Esophagus squamous epithelium (tissue), 5 donors: ENCODE measurements around the gene SIGLEC1. TPM values are rescaled to one million over a fixed set of nuclear protein-coding genes. Genes with fewer than 3 reads are reported as not detected.

Experiments used
- DNase-seq: peaks from one replicate; lab custom pipeline; 2025; lab: John Stamatoyannopoulos, UW
- H3K27ac ChIP-seq, 4 donors: fragments of 200-600 bp; sonication (generic); one replicate each; pipeline ENCODE4 v1.5.1; 2016 to 2019; ENCODE audit warnings: mild to moderate bottlenecking in 1 of 4
- H3K27me3 ChIP-seq, 4 donors: fragments of 200-600 bp; sonication (generic); 1 replicate in 3 of 4; 2 replicates in 1 of 4; pipeline versions ENCODE4 v1.5.1 to v1.6.0; 2017 to 2021; ENCODE audit warnings: antibody characterized with exemption in 1 of 4
- H3K36me3 ChIP-seq, 3 donors: fragments of 200-600 bp; sonication (generic); one replicate each; pipeline ENCODE4 v1.5.1; 2016 to 2019
- H3K4me1 ChIP-seq, 3 donors: fragments of 200-600 bp; sonication (generic); one replicate each; pipeline ENCODE4 v1.5.1; 2017 to 2019
- H3K4me3 ChIP-seq, 4 donors: fragments of 200-600 bp; sonication (generic); 1 replicate in 3 of 4; 2 replicates in 1 of 4; pipeline ENCODE4 v1.5.1; 2016 to 2019; ENCODE audit warnings: mild to moderate bottlenecking in 2 of 4, moderate library complexity in 1 of 4
- H3K9me3 ChIP-seq, 3 donors: fragments of 200-600 bp; sonication (generic); one replicate each; pipeline ENCODE4 v1.5.1; 2016 to 2019
- CTCF ChIP-seq, 6 experiments: fragments of 450-650 bp in 4 of 6; fragments of 200-600 bp in 2 of 6; sonication (generic) in 2 of 6; IDR thresholded peaks; one replicate each; pipeline ENCODE4 v1.5.1; 2016 to 2019; ENCODE audit warnings: antibody characterized with exemption in 6 of 6, mild to moderate bottlenecking in 4 of 6, moderate library complexity in 4 of 6
- POLR2A ChIP-seq, 4 donors: fragments of 450-650 bp; IDR thresholded peaks; one replicate each; pipeline ENCODE4 v1.6.1; 2017; ENCODE audit warnings: antibody characterized with exemption in 4 of 4, mild to moderate bottlenecking in 4 of 4, moderate library complexity in 3 of 4
- WGBS, 2 donors: methylation state at CpG; one replicate each; pipeline ENCODE4 v1.1.5; 2018; 5-methylcytosine and 5-hydroxymethylcytosine counted together
- intact Hi-C: fragments of 100-400 bp; cut with DNase I; formaldehyde crosslinking; loops from one replicate; pipeline ENCODE4 v1.15.0; 2022
- total RNA-seq, 4 donors: library from RNA; depleted of rRNA; stranded (reverse); fragments of >200 nt; gene quantifications; one replicate each; pipeline ENCODE4 v1.1.0, GENCODE V29; 2016
- donor health status: DM: yes; HTN: yes; CAD: no.

Gene SIGLEC1
- total RNA-seq, 4 donors from 2014 or later = 0.11 to 6.9 (median 1.8) TPM

GRCh38 chr20:3730803-3731672 is 18.6 kb upstream of the SIGLEC1 start:
- Histone ChIP-seq H3K4me3 (no peak overlapping the region), H3K36me3 (no peaks in the 10 kb centered on the region), H3K27me3 (peaks cover 0 to 62% (median 2%) of the 10 kb centered on the region in 4 donors), H3K27ac (peak overlapping the region in 1 of 4 donors; percentile 21), H3K4me1 (peaks cover 15 to 53% (median 17%) of the 10 kb centered on the region in 3 donors), H3K9me3 (no peaks in the 10 kb centered on the region)
- TF ChIP-seq POLR2A (IDR thresholded peaks at IDR 0.05) (no peak), CTCF (IDR thresholded peaks at IDR 0.05) (no peak)
- no peak for DNase-seq
- 79 to 80% methylated on average over 10 to 12 of the region's 12 CpGs for WGBS, 2 donors
- intact Hi-C loops = no loop called here

- Histone ChIP-seq H3K27ac (peak overlapping the region in 1 of 4 donors; percentile 21), H3K36me3 (no peaks in the 10 kb centered on the region), H3K9me3 (no peaks in the 10 kb centered on the region), H3K4me1 (peaks cover 15 to 53% (median 17%) of the 10 kb centered on the region in 3 donors), H3K4me3 (no peak overlapping the region), H3K27me3 (peaks cover 0 to 62% (median 2%) of the 10 kb centered on the region in 4 donors)
- TF ChIP-seq CTCF (IDR thresholded peaks at IDR 0.05) = no peak
- no peak for TF ChIP-seq POLR2A (IDR thresholded peaks at IDR 0.05)
- WGBS, 2 donors = 66 to 74% methylated on average over 6 to 7 of the region's 8 CpGs
- no peak for DNase-seq
- intact Hi-C loops = no loop called here
Measured at GRCh38 chr20:3729811-3730540, 17.6 kb upstream of the SIGLEC1 start.

- DNase-seq = no peak
- Histone ChIP-seq H3K27me3 (peaks cover 0 to 62% (median 2%) of the 10 kb centered on the region in 4 donors), H3K9me3 (no peaks in the 10 kb centered on the region), H3K4me1 (peaks cover 15 to 51% (median 17%) of the 10 kb centered on the region in 3 donors), H3K4me3 (no peak overlapping the region), H3K36me3 (no peaks in the 10 kb centered on the region), H3K27ac (peak overlapping the region in 1 of 4 donors; percentile 2)
- 57 to 72% methylated on average over 3 to 5 of the region's 6 CpGs for WGBS, 2 donors
- intact Hi-C loops = no loop called here
- TF ChIP-seq POLR2A (IDR thresholded peaks at IDR 0.05) (no peak), CTCF (IDR thresholded peaks at IDR 0.05) (no peak)
Measured at GRCh38 chr20:3729378-3729777, 17.0 kb upstream of the SIGLEC1 start.

GRCh38 chr20:3728876-3729275 is 16.5 kb upstream of the SIGLEC1 start:
- intact Hi-C loops = no loop called here
- H3K27me3 ChIP-seq = peaks cover 0 to 60% (median 2%) of the 10 kb centered on the region in 4 donors
- 80% methylated on average over 2 of the region's 3 CpGs; no CpG with 5 or more reads in 1 of the 2 donors for WGBS, 2 donors
- no peaks in the 10 kb centered on the region for H3K36me3 ChIP-seq
- DNase-seq = no peak
- peaks cover 15 to 46% (median 17%) of the 10 kb centered on the region in 3 donors for H3K4me1 ChIP-seq
- peak overlapping the region in 1 of 4 donors; percentile 73 for H3K27ac ChIP-seq
- no peak for TF ChIP-seq CTCF (IDR thresholded peaks at IDR 0.05)
- H3K9me3 ChIP-seq = no peaks in the 10 kb centered on the region
- no peak overlapping the region for H3K4me3 ChIP-seq
